ENCODE data around the gene SLC34A1. TPM values are rescaled to one million over a fixed set of nuclear protein-coding genes. Genes with fewer than 3 reads are reported as not detected.
A peak's percentile ranks its signal among the peaks of the same experiment; 100 is the strongest.

Gene SLC34A1
- total and polyA plus RNA-seq, 2 of the 13 experiments (the other 11 are each of a cell fraction or from before 2014, with no cell fraction given), result 0.03 to 0.20 TPM

DNA sequence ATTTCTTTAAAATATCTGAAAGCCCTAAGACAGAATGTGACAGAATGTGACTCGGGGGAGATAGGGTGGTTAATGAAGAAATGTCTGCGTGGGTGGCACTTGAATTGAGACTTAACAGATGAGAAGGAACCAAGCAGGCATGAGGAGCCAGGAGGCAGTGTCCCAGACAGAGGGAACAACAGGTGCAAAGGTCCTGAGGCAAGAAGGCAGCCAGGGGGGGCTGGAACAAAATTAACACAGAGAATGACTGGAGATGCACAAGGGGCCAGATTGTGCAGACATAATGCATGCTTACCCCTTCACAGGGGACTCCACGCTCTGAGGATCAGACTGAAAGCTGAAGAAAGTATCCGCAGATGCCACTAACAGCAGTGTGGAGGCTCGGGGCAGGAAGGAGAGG lies 34.5 kb upstream of the SLC34A1 start:
- BruUV-seq (replicated peaks), result no TSS peak
- peaks cover 58% of the 10 kb centered on the region for H3K79me2 ChIP-seq (ENCODE audit: insufficient read depth, low read length)
- ChIA-PET POLR2A (interaction anchor here (0.6 to 6.8 kb wide), 5 partner anchors 14 to 29 kb away, joined by 3 to 84 read pairs (median 41); no protein-coding TSS in a partner anchor), CTCF (ENCODE audit: low intra/inter-chr PET ratio, low total read pairs) (no interaction called here)
- in situ Hi-C loops (cut with HindIII; ENCODE audit: extremely low pct_ligation_motif_present, low pct_unique_long_range_greater_than_20kb), result loop anchor here (25.0 kb wide), 1 partner anchor 812 kb away; the partner anchor contains the start of genes CDHR2 and RNF44
- H3K4me3 ChIP-seq (replicated peaks in 1 of 3; ENCODE audit: insufficient read depth in 1 of 3, low read depth in 2 of 3, low read length in 3 of 3), result peak overlapping the region; percentile 92 to 98 (median 93); a peak in 5 of 6 replicates
- H3K9me3 ChIP-seq (ENCODE audit: low read length), result no peaks in the 10 kb centered on the region
- H3K4me2 ChIP-seq (ENCODE audit: low read depth, low read length), result peak overlapping the region; percentile 94
- no peak for FAIRE-seq
- intact Hi-C loops (cut with micrococcal nuclease; ENCODE audit: unreplicated experiment), result no loop called here
- no peak overlapping the region for H3K27ac ChIP-seq (ENCODE audit: extremely low read length, insufficient read depth, low read length)
- no peak for DNase-seq (ENCODE audit: low spot score)
- 65% methylated on average over 5 of the region's 5 CpGs for WGBS (ENCODE audit: low lambda C conversion rate)
- peak overlapping the region; percentile 95; the same call in 1 of the 2 replicates for H3K9ac ChIP-seq (ENCODE audit: insufficient read depth, low read depth, low read length)
- ATAC-seq, result no peak
- no peaks in the 10 kb centered on the region for H4K20me1 ChIP-seq (ENCODE audit: insufficient read depth, low read length)
- H3K4me1 ChIP-seq (ENCODE audit: insufficient read depth, low read length), result peaks cover 67% of the 10 kb centered on the region
- H3K27me3 ChIP-seq (ENCODE audit: control insufficient read depth in 1 of 2, insufficient read depth in 2 of 2, low read length in 2 of 2), result no peaks in the 10 kb centered on the region; a peak in 1 of 5 replicates
- H2AFZ ChIP-seq (ENCODE audit: low read length), result no peak overlapping the region
- H3K36me3 ChIP-seq (replicated peaks in 1 of 2; ENCODE audit: control insufficient read depth in 1 of 2, insufficient read depth in 2 of 2, low read length in 2 of 2), result peaks cover 6 to 15% of the 10 kb centered on the region in 2 experiments
- TF ChIP-seq RORA (CRISPR knock-in tag; IDR thresholded peaks at IDR 0.05) (no peak), ZSCAN12 (CRISPR knock-in tag; IDR thresholded peaks at IDR 0.05) (no peak), JUND (CRISPR knock-in tag; IDR thresholded peaks at IDR 0.05) (no peak), PTBP1 (IDR thresholded peaks at IDR 0.05; ENCODE audit: low read depth, low read length, poor library complexity, severe bottlenecking) (no peak), ZNF577 (CRISPR knock-in tag; IDR thresholded peaks at IDR 0.05; ENCODE audit: borderline replicate concordance, low read depth) (no peak), ZNF605 (CRISPR knock-in tag; IDR thresholded peaks at IDR 0.05) (no peak), HOXA3 (CRISPR knock-in tag; IDR thresholded peaks at IDR 0.05) (no peak), DNMT1 (CRISPR knock-in tag; IDR thresholded peaks at IDR 0.05) (no peak), PHB2 (IDR thresholded peaks at IDR 0.05; ENCODE audit: partially characterized antibody) (no peak), NFYC (CRISPR knock-in tag; IDR thresholded peaks at IDR 0.05) (no peak), JDP2 (CRISPR knock-in tag; IDR thresholded peaks at IDR 0.05; ENCODE audit: borderline replicate concordance) (no peak), XBP1 (CRISPR knock-in tag; IDR thresholded peaks at IDR 0.05) (no peak), ZFP90 (CRISPR knock-in tag; IDR thresholded peaks at IDR 0.05; ENCODE audit: borderline replicate concordance) (no peak), ZNF780A (CRISPR knock-in tag; IDR thresholded peaks at IDR 0.05) (no peak), RELA (CRISPR knock-in tag; IDR thresholded peaks at IDR 0.05) (no peak)
- TF ChIP-seq, protein P1, sequence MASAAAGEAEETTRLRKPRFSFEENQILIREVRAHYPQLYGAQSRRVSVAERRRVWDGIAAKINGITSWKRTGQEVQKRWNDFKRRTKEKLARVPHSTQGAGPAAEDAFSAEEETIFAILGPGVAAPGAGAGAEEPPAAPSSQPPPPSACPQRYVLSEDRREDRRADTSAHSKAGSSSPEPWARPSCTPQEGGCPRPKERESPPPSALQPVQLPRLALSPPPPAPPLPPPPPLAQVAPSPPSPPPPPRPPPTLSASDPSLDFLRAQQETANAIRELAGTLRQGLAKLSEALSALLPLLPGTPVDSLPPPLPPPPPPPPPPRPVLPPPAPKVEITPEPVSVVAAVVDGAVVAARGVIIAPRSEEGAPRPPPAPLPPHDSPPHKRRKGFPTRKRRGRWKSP (CRISPR knock-in tag; IDR thresholded peaks at IDR 0.05), result no peak
- TF ChIP-seq, protein P2, sequence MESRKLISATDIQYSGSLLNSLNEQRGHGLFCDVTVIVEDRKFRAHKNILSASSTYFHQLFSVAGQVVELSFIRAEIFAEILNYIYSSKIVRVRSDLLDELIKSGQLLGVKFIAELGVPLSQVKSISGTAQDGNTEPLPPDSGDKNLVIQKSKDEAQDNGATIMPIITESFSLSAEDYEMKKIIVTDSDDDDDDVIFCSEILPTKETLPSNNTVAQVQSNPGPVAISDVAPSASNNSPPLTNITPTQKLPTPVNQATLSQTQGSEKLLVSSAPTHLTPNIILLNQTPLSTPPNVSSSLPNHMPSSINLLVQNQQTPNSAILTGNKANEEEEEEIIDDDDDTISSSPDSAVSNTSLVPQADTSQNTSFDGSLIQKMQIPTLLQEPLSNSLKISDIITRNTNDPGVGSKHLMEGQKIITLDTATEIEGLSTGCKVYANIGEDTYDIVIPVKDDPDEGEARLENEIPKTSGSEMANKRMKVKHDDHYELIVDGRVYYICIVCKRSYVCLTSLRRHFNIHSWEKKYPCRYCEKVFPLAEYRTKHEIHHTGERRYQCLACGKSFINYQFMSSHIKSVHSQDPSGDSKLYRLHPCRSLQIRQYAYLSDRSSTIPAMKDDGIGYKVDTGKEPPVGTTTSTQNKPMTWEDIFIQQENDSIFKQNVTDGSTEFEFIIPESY (CRISPR knock-in tag; IDR thresholded peaks at IDR 0.05), result no peak
- TF ChIP-seq, protein P3, sequence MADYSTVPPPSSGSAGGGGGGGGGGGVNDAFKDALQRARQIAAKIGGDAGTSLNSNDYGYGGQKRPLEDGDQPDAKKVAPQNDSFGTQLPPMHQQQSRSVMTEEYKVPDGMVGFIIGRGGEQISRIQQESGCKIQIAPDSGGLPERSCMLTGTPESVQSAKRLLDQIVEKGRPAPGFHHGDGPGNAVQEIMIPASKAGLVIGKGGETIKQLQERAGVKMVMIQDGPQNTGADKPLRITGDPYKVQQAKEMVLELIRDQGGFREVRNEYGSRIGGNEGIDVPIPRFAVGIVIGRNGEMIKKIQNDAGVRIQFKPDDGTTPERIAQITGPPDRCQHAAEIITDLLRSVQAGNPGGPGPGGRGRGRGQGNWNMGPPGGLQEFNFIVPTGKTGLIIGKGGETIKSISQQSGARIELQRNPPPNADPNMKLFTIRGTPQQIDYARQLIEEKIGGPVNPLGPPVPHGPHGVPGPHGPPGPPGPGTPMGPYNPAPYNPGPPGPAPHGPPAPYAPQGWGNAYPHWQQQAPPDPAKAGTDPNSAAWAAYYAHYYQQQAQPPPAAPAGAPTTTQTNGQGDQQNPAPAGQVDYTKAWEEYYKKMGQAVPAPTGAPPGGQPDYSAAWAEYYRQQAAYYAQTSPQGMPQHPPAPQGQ (CRISPR knock-in tag; IDR thresholded peaks at IDR 0.05; ENCODE audit: borderline replicate concordance), result no peak
- TF ChIP-seq, protein P4, sequence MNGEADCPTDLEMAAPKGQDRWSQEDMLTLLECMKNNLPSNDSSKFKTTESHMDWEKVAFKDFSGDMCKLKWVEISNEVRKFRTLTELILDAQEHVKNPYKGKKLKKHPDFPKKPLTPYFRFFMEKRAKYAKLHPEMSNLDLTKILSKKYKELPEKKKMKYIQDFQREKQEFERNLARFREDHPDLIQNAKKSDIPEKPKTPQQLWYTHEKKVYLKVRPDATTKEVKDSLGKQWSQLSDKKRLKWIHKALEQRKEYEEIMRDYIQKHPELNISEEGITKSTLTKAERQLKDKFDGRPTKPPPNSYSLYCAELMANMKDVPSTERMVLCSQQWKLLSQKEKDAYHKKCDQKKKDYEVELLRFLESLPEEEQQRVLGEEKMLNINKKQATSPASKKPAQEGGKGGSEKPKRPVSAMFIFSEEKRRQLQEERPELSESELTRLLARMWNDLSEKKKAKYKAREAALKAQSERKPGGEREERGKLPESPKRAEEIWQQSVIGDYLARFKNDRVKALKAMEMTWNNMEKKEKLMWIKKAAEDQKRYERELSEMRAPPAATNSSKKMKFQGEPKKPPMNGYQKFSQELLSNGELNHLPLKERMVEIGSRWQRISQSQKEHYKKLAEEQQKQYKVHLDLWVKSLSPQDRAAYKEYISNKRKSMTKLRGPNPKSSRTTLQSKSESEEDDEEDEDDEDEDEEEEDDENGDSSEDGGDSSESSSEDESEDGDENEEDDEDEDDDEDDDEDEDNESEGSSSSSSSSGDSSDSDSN (CRISPR knock-in tag; IDR thresholded peaks at IDR 0.05), result no peak
